Pancreas (tissue), 10 donors: Measurements from ENCODE around the gene LSAMP. TPM values are rescaled to one million over a fixed set of nuclear protein-coding genes. Genes with fewer than 3 reads are reported as not detected.
A peak's percentile ranks its signal among the peaks of the same experiment; 100 is the strongest.

Source experiments
- ATAC-seq, 4 donors: fragments of 200-7000 bp; cut with Tn5 transposase; one replicate each; pipeline versions ENCODE4 v1.8.0 to v1.9.1; 2020; ENCODE audit warnings: mild to moderate bottlenecking in 4 of 4, moderate library complexity in 4 of 4
- DNase-seq, 6 donors: peaks; one replicate each; pipeline ENCODE4 v3.0.0-alpha.2; 2020
- FAIRE-seq: peaks from 2 replicates; lab custom pipeline; 2012; peaks lifted over from hg19 to GRCh38; lab: Jason Lieb, UNC
- H3K27ac ChIP-seq, 4 donors: fragments of 200-600 bp; sonication (generic); 1 replicate in 3 of 4; 2 replicates in 1 of 4; pipeline versions ENCODE4 v1.5.0 to v1.8.0; 2020
- H3K27me3 ChIP-seq, 4 donors: fragments of 200-600 bp; one replicate each; pipeline ENCODE4 v1.8.0; 2021
- H3K36me3 ChIP-seq, 3 donors: fragments of 200-600 bp; sonication (generic) in 1 of 3; one replicate each; pipeline versions ENCODE4 v1.5.0 to v1.8.0; 2020 to 2021
- H3K4me1 ChIP-seq, 3 donors: fragments of 200-600 bp; one replicate each; pipeline ENCODE4 v1.8.0; 2021
- H3K4me3 ChIP-seq, 4 donors: fragments of 200-600 bp; sonication (generic) in 2 of 4; one replicate each; pipeline versions ENCODE4 v1.5.0 to v1.8.0; 2020 to 2021
- H3K9me3 ChIP-seq, 4 donors: fragments of 200-600 bp; one replicate each; pipeline ENCODE4 v1.8.0; 2021
- CTCF ChIP-seq, 4 donors: fragments of 200-600 bp; sonication (generic) in 3 of 4; IDR thresholded peaks; one replicate each; pipeline versions ENCODE4 v1.5.0 to v1.8.0; 2021; ENCODE audit warnings: antibody characterized with exemption in 4 of 4
- WGBS, 2 donors: extraction: QIAGEN DNeasy Blood & Tissue Kit; methylation state at CpG; one replicate each; pipeline ENCODE4 v1.1.7; 2013; 5-methylcytosine and 5-hydroxymethylcytosine counted together
- intact Hi-C, 3 donors: fragments of 100-400 bp; cut with DNase I; formaldehyde crosslinking; loops; one replicate each; pipeline versions ENCODE4 v1.11.1 to v1.14.2; 2022
- polyA plus RNA-seq, 2 donors: library from polyadenylated mRNA; stranded (reverse); fragments of 200-250 nt; gene quantifications; one replicate each; pipeline ENCODE4 v1.2.3, GENCODE V29; 2013
- total RNA-seq, 6 donors: library from RNA; stranded (reverse); fragmentation: NEBNext Ultra II Directional in 4 of 6; extraction: Animal tissue kit (Norgen Biotek cat#: 25700) in 4 of 6; gene quantifications; one replicate each; pipeline versions ENCODE4 v1.2.1 to v1.2.4, GENCODE V29; 2021 to 2023
- donor health status: healthy with polysubstance abuse.
- donor health status: DM: no; HTN: no; CAD: no; lungs with moderate emphysema.
- donor health status: DM: no; HTN: no; CAD: no.
- donor health status: control.
- donor health status: control.
- donor health status: Bipolar disorder and iron deficiency.
- donor health status: DM: yes; HTN: yes; CAD: no.
- donor health status: DM: no; HTN: no; CAD: no.
- donor health status: DM: no; HTN: no; CAD: no.
- donor health status: DM: yes; HTN: yes; CAD: no.

Gene LSAMP
- total and polyA plus RNA-seq, 8 donors: 0.51 to 5.5 (median 1.5) TPM

GRCh38 chr3:115790759-115791158, 654.5 kb downstream of the LSAMP start:
- FAIRE-seq: no peak
- ATAC-seq: peak in 3 of 4 donors; percentile 67 to 88 (median 80)
- no peaks in the 10 kb centered on the region for H3K27me3 ChIP-seq
- no peak overlapping the region for H3K4me3 ChIP-seq
- WGBS, 2 donors: 83% methylated on average over 3 of the region's 3 CpGs
- no peak for TF ChIP-seq CTCF (IDR thresholded peaks at IDR 0.05)
- H3K36me3 ChIP-seq: no peaks in the 10 kb centered on the region
- no peak overlapping the region for H3K27ac ChIP-seq
- H3K9me3 ChIP-seq: no peaks in the 10 kb centered on the region
- intact Hi-C loops: no loop called here
- H3K4me1 ChIP-seq: no peaks in the 10 kb centered on the region
- DNase-seq: peak in 1 of 6 donors; percentile 41

GRCh38 chr3:115789481-115789880, 655.8 kb downstream of the LSAMP start:
- Histone ChIP-seq H3K36me3 (no peaks in the 10 kb centered on the region), H3K27me3 (no peaks in the 10 kb centered on the region), H3K4me1 (peaks cover 0 to 6% (median 5%) of the 10 kb centered on the region in 3 donors), H3K27ac (no peak overlapping the region), H3K9me3 (no peaks in the 10 kb centered on the region), H3K4me3 (no peak overlapping the region)
- no peak for ATAC-seq
- WGBS, 2 donors: 85 to 86% methylated on average over 4 of the region's 4 CpGs
- no peak for DNase-seq
- intact Hi-C loops: no loop called here
- TF ChIP-seq CTCF (IDR thresholded peaks at IDR 0.05): no peak
- no peak for FAIRE-seq

- WGBS, 2 donors: 70 to 74% methylated on average over 4 of the region's 4 CpGs
- intact Hi-C loops: no loop called here
- ATAC-seq (no peak), DNase-seq (no peak), FAIRE-seq (no peak)
- no peaks in the 10 kb centered on the region for H3K9me3 ChIP-seq
- H3K27me3 ChIP-seq: no peaks in the 10 kb centered on the region
- H3K36me3 ChIP-seq: no peaks in the 10 kb centered on the region
- no peak overlapping the region for H3K27ac ChIP-seq
- no peak overlapping the region for H3K4me3 ChIP-seq
- TF ChIP-seq CTCF (IDR thresholded peaks at IDR 0.05): no peak
- H3K4me1 ChIP-seq: peaks cover 0 to 6% (median 5%) of the 10 kb centered on the region in 3 donors
These were observed 656.3 kb downstream of the LSAMP start for GRCh38 chr3:115788921-115789470.

- Histone ChIP-seq H3K4me3 (no peak overlapping the region), H3K27ac (no peak overlapping the region), H3K36me3 (no peaks in the 10 kb centered on the region), H3K27me3 (no peaks in the 10 kb centered on the region), H3K9me3 (no peaks in the 10 kb centered on the region), H3K4me1 (peaks cover 0 to 6% (median 5%) of the 10 kb centered on the region in 3 donors)
- intact Hi-C loops: no loop called here
- whole genome bisulfite sequencing, 2 donors: 92 to 96% methylated on average over 2 of the region's 2 CpGs
- no peak for TF ChIP-seq CTCF (IDR thresholded peaks at IDR 0.05)
- ATAC-seq: no peak
- FAIRE-seq: no peak
- no peak for DNase-seq
These were observed 657.5 kb downstream of the LSAMP start for GRCh38 chr3:115787818-115788217.

GRCh38 chr3:115785782-115786181, 659.5 kb downstream of the LSAMP start:
- intact Hi-C loops: no loop called here
- DNase-seq: no peak
- no peak for TF ChIP-seq CTCF (IDR thresholded peaks at IDR 0.05)
- Histone ChIP-seq H3K27ac (no peak overlapping the region), H3K27me3 (no peaks in the 10 kb centered on the region), H3K36me3 (no peaks in the 10 kb centered on the region), H3K4me3 (no peak overlapping the region), H3K4me1 (peaks cover 0 to 6% (median 5%) of the 10 kb centered on the region in 3 donors), H3K9me3 (no peaks in the 10 kb centered on the region)
- ATAC-seq: no peak
- FAIRE-seq: no peak
- WGBS, 2 donors: 75 to 79% methylated on average over 4 of the region's 4 CpGs
